Pulmonary artery endothelial cell (primary cell): Measurements from ENCODE around the gene RUVBL2. TPM values are rescaled to one million over a fixed set of nuclear protein-coding genes. Genes with fewer than 3 reads are reported as not detected.

Experiments
- DNase-seq: peaks from one replicate; pipeline ENCODE4 v3.0.0-alpha.2; 2011; ENCODE audit warnings: low read depth, low spot score
- total RNA-seq: library from RNA; depleted of rRNA; stranded (reverse); fragments of >200 nt; gene quantifications from 2 replicates; pipeline ENCODE4 v1.2.3, GENCODE V29; 2014

Gene RUVBL2
- total RNA-seq, 1 donor from 2014 or later, result 376 TPM

GRCh38 chr19:48963371-48964204 lies 30.1 kb upstream of the RUVBL2 start:
- DNase-seq, result no peak

- no peak for DNase-seq
Measured at GRCh38 chr19:48964205-48965039, 29.3 kb upstream of the RUVBL2 start.

- DNase-seq, result peak; percentile 86
Measured at GRCh38 chr19:48965040-48965805, 28.5 kb upstream of the RUVBL2 start, which contains the start of gene FTL. Gene FTL, plus strand, starts transcription at chr19:48965309. Its CDS starts 199 bp downstream, at chr19:48965508.

- DNase-seq, result no peak
Measured at GRCh38 chr19:48965806-48966540, 27.7 kb upstream of the RUVBL2 start.

- no peak for DNase-seq
Measured at GRCh38 chr19:48966541-48967345, 26.9 kb upstream of the RUVBL2 start.

- no peak for DNase-seq
Measured at GRCh38 chr19:48967346-48968178, 26.1 kb upstream of the RUVBL2 start.

GRCh38 chr19:48968179-48968661 lies 25.5 kb upstream of the RUVBL2 start:
- DNase-seq, result no peak

- no peak for DNase-seq
Measured at GRCh38 chr19:48968813-48969218, 24.9 kb upstream of the RUVBL2 start.

GRCh38 chr19:48969276-48970138 lies 24.2 kb upstream of the RUVBL2 start:
- no peak for DNase-seq

GRCh38 chr19:48970139-48970766 lies 23.4 kb upstream of the RUVBL2 start:
- no peak for DNase-seq

GRCh38 chr19:48970923-48971395 lies 22.7 kb upstream of the RUVBL2 start:
- no peak for DNase-seq

GRCh38 chr19:48975947-48976847 lies 17.5 kb upstream of the RUVBL2 start:
- DNase-seq, result no peak

GRCh38 chr19:48977061-48977460 lies 16.6 kb upstream of the RUVBL2 start:
- no peak for DNase-seq

GRCh38 chr19:48982280-48982679 lies 11.4 kb upstream of the RUVBL2 start:
- DNase-seq, result no peak

GRCh38 chr19:48985711-48986110 lies 8.0 kb upstream of the RUVBL2 start:
- DNase-seq, result no peak

GRCh38 chr19:48986211-48986610 lies 7.5 kb upstream of the RUVBL2 start:
- no peak for DNase-seq
